Neuronal stem cell (in vitro differentiated cells): ENCODE measurements around the gene HEPHL1. TPM values are rescaled to one million over a fixed set of nuclear protein-coding genes. Genes with fewer than 3 reads are reported as not detected.
"Not testable (repeated sequence)": the region's sequence is repeated elsewhere in the genome, so short reads cannot be mapped to it uniquely, and the experiment has no call there.

Experiments used
- DNase-seq: peaks from one replicate; pipeline ENCODE4 v3.0.0-alpha.2; 2013; ENCODE audit warnings: low spot score
- H2AFZ ChIP-seq: one replicate; pipeline ENCODE4 v1.6.1; 2013; ENCODE audit warnings: mild to moderate bottlenecking, low read length, inconsistent platforms
- H2AK5ac ChIP-seq: 2 replicates; pipeline ENCODE4 v1.6.1; 2013; ENCODE audit warnings: low read depth, mild to moderate bottlenecking, inconsistent platforms, low read length, moderate library complexity, mixed read lengths
- H2BK120ac ChIP-seq: 2 replicates; pipeline ENCODE4 v1.6.1; 2013; ENCODE audit warnings: low read depth, mild to moderate bottlenecking, inconsistent platforms, low read length, moderate library complexity, mixed read lengths
- H2BK12ac ChIP-seq: one replicate; pipeline ENCODE4 v1.6.1; 2013; ENCODE audit warnings: low read length, inconsistent platforms
- H2BK15ac ChIP-seq: 2 replicates; pipeline ENCODE4 v1.6.1; 2013; ENCODE audit warnings: mild to moderate bottlenecking, low read length, inconsistent platforms, mixed read lengths
- H2BK5ac ChIP-seq: one replicate; pipeline ENCODE4 v1.6.1; 2013; ENCODE audit warnings: inconsistent platforms, mild to moderate bottlenecking, low read length, moderate library complexity
- H3K14ac ChIP-seq: one replicate; pipeline ENCODE4 v1.6.1; 2013; ENCODE audit warnings: low read length, inconsistent platforms
- H3K18ac ChIP-seq: 2 replicates; pipeline ENCODE4 v1.6.1; 2013; ENCODE audit warnings: low read length, inconsistent platforms
- H3K23ac ChIP-seq: 2 replicates; pipeline ENCODE4 v1.6.1; 2013; ENCODE audit warnings: low read depth, mild to moderate bottlenecking, mixed read lengths, low read length, inconsistent platforms; ENCODE audit not compliant: poor library complexity
- H3K27ac ChIP-seq: replicated peaks from 3 replicates; pipeline ENCODE4 v1.5.1; 2013; ENCODE audit warnings: low read length, inconsistent platforms
- H3K27me3 ChIP-seq, 3 experiments: 2 replicates each; pipeline ENCODE4 v1.6.1; 2013; ENCODE audit warnings: low read length in 3 of 3, mild to moderate bottlenecking in 2 of 3, inconsistent platforms in 1 of 3, low read depth in 1 of 3, mixed read lengths in 1 of 3, moderate library complexity in 1 of 3; ENCODE audit not compliant: control insufficient read depth in 3 of 3, insufficient read depth in 3 of 3
- H3K36me3 ChIP-seq, 2 donors: replicated peaks in 1 of 2; 2 replicates each; pipeline ENCODE4 v1.6.1; 2013; ENCODE audit warnings: low read length in 2 of 2; ENCODE audit not compliant: control insufficient read depth in 2 of 2, insufficient read depth in 2 of 2
- H3K4ac ChIP-seq: 2 replicates; pipeline ENCODE4 v1.6.1; 2013; ENCODE audit warnings: inconsistent platforms, mild to moderate bottlenecking, low read length, moderate library complexity
- H3K4me1 ChIP-seq, 2 donors: 1 replicate in 1 of 2; 2 replicates in 1 of 2; pipeline ENCODE4 v1.6.1; 2013; ENCODE audit warnings: low read length in 2 of 2, low read depth in 1 of 2; ENCODE audit not compliant: control insufficient read depth in 2 of 2, insufficient read depth in 1 of 2
- H3K4me2 ChIP-seq: one replicate; pipeline ENCODE4 v1.6.1; 2013; ENCODE audit warnings: mild to moderate bottlenecking, low read length, inconsistent platforms; ENCODE audit not compliant: insufficient read depth, poor library complexity, severe bottlenecking
- H3K4me3 ChIP-seq, 2 donors: 2 replicates each; pipeline ENCODE4 v1.5.1; 2013; ENCODE audit warnings: low read length in 2 of 2, mild to moderate bottlenecking in 2 of 2, inconsistent platforms in 1 of 2, moderate library complexity in 1 of 2
- H3K79me1 ChIP-seq: one replicate; pipeline ENCODE4 v1.6.1; 2013; ENCODE audit warnings: low read depth, mild to moderate bottlenecking, inconsistent platforms, low read length, moderate library complexity
- H3K9ac ChIP-seq: one replicate; pipeline ENCODE4 v1.6.1; 2013; ENCODE audit warnings: mild to moderate bottlenecking, low read depth, low read length, inconsistent platforms; ENCODE audit not compliant: poor library complexity
- H3K9me3 ChIP-seq, 2 donors: replicated peaks in 1 of 2; 2 replicates each; pipeline versions ENCODE3 to v1.6.1; 2013; ENCODE audit warnings: low read length in 2 of 2, mild to moderate bottlenecking in 2 of 2, inconsistent platforms in 1 of 2, low read depth in 1 of 2, mixed read lengths in 1 of 2, moderate library complexity in 1 of 2; ENCODE audit not compliant: control insufficient read depth in 2 of 2, insufficient read depth in 1 of 2
- H4K8ac ChIP-seq: one replicate; pipeline ENCODE4 v1.6.1; 2013; ENCODE audit warnings: low read depth, mild to moderate bottlenecking, inconsistent platforms, low read length, moderate library complexity
- H4K91ac ChIP-seq: one replicate; pipeline ENCODE4 v1.6.1; 2013; ENCODE audit warnings: low read length, low read depth, mild to moderate bottlenecking, inconsistent platforms; ENCODE audit not compliant: poor library complexity
- WGBS, 2 donors: extraction: QIAGEN DNeasy Blood & Tissue Kit; methylation state at CpG; one replicate each; pipeline ENCODE4 v1.1.7; 2013; ENCODE audit warnings: missing lambda C conversion rate in 2 of 2, mixed read lengths in 1 of 2; ENCODE audit not compliant: insufficient read length in 2 of 2, insufficient replicate concordance in 1 of 2; ENCODE audit errors: extremely low coverage in 2 of 2; 5-methylcytosine and 5-hydroxymethylcytosine counted together
- small RNA-seq: library from polyadenylated mRNA; stranded (forward); fragments of <200 nt; extraction: miRNeasy Mini kit (QIAGEN cat#:217004); gene quantifications from one replicate; pipeline ENCODE3, GENCODE V24; 2013; ENCODE audit not compliant: insufficient read depth

The HEPHL1 gene

DNA sequence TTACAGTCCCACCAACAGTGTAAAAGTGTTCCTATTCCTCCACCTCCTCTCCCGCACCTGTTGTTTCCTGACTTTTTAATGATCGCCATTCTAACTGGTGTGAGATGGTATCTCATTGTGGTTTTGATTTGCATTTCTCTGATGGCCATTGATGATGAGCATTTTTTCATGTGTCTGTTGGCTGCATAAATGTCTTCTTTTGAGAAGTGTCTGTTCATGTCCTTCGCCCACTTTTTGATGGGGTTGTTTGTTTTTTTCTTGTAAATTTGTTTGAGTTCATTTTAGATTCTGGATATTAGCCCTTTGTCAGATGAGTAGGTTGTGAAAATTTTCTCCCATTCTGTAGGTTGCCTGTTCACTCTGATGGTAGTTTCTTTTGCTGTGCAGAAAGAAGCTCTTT, 136.2 kb downstream of the HEPHL1 start:
- H2AFZ ChIP-seq, H3K27me3 ChIP-seq, H3K14ac ChIP-seq, DNase-seq, H3K27ac ChIP-seq, H3K4ac ChIP-seq, H3K9ac ChIP-seq, H4K91ac ChIP-seq, H3K4me3 ChIP-seq, H3K23ac ChIP-seq, H2BK15ac ChIP-seq, H2BK120ac ChIP-seq, H3K4me2 ChIP-seq, H2BK12ac ChIP-seq, H3K4me1 ChIP-seq, H3K18ac ChIP-seq, H4K8ac ChIP-seq, H2BK5ac ChIP-seq, H2AK5ac ChIP-seq, H3K79me1 ChIP-seq: not testable (repeated sequence)
- H3K9me3 ChIP-seq: peaks cover 0 to 13% of the 10 kb centered on the region in 2 donors
- no CpG with 5 or more reads among the region's 3 CpGs for WGBS, 2 donors
- H3K36me3 ChIP-seq: peaks cover 3 to 32% of the 10 kb centered on the region in 2 donors

Small RNA genes lying within 50 kb of the gene (small RNA-seq; reads per million reads assigned to genes)
- gene AP002795.1: not detected
